CD4-positive, alpha-beta T cell treated with Interleukin-6 at 100 ng/mL for 8 hours (primary cell): ENCODE measurements around the gene MYO5B.
"Not testable (repeated sequence)": the region's sequence is repeated elsewhere in the genome, so short reads cannot be mapped to it uniquely, and the experiment has no call there.

Experiments
- DNase-seq: peaks from one replicate; pipeline ENCODE4 v3.0.0-alpha.2; 2020; ENCODE audit warnings: mixed read lengths, low spot score

The MYO5B gene

GRCh38 chr18:50099725-50100407 lies 95.1 kb downstream of the MYO5B start:
- DNase-seq: no peak

DNA sequence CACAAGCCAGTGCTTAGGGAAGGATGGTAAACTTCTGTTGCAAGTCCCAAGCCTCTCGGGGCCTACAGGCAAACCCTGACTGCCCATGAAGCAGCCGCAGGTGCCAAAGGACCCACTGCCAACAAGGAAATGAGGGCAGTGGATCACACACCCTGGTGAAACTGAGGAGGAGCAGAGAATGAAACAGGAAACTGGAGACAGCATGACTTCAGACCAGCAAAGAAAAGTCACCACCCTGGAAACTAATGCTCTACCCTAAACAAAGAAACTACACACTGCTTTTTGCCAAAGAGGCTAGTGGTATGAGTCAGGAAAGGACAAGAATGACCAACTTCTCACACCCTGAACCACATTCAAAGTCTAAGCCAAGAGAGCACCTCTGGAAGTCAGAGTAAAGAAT lies 97.2 kb downstream of the MYO5B start:
- no peak for DNase-seq

- DNase-seq: no peak
These were observed 98.0 kb downstream of the MYO5B start for GRCh38 chr18:50096766-50097435.

DNA sequence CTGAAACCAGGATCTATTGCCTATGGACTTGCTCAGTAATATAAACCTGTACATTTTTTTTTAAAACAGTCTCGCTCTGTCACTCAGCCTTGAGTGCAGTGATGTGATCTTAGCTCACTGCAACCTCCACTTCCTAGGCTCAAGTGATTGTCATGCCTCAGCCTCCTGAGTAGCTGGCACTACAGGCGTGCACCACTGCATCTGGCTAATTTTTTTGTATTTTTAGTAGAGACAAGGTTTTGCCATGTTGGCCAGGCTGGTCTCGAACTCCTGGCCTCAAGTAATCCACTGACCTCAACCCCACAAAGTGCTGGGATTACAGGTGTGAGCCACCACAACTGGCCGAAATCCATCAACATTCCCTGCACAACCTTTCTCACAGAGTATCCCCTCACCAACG lies 100.2 kb downstream of the MYO5B start:
- DNase-seq: not testable (repeated sequence)

- DNase-seq: no peak
These were observed 100.7 kb downstream of the MYO5B start for GRCh38 chr18:50094221-50094773.

DNA sequence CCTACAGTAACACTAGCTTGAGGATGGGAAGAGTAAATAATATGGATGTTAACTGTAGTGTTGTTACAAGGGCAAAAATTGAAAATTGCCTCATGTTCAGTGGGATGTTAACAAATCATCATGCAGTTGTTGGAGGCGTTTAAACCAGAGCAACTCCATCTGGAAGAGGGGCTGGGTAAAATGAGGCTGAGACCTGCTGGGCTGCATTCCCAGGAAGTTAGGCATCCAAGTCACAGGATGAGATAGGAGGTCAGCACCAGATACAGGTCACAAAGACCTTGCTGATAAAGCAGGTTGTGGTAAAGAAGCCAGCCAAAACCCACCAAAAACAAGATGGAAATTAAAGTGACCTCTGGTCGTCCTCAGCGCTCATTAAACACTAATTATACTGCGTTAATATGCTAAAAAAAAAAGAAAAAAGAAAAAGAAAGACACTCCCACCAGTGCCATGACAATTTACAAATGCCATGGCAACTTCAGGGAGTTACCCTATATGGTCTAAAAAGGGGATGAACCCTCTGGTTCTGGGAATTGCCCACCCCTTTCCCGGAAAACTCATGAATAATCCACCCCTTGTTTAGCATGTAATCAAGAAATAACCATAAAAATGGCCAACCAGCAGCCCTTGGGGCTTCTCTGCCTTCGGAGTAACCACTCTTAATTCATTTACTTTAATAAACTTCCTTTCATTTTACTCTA lies 101.4 kb downstream of the MYO5B start:
- no peak for DNase-seq

- no peak for DNase-seq
These were observed 102.6 kb downstream of the MYO5B start for GRCh38 chr18:50092245-50092805.

DNA sequence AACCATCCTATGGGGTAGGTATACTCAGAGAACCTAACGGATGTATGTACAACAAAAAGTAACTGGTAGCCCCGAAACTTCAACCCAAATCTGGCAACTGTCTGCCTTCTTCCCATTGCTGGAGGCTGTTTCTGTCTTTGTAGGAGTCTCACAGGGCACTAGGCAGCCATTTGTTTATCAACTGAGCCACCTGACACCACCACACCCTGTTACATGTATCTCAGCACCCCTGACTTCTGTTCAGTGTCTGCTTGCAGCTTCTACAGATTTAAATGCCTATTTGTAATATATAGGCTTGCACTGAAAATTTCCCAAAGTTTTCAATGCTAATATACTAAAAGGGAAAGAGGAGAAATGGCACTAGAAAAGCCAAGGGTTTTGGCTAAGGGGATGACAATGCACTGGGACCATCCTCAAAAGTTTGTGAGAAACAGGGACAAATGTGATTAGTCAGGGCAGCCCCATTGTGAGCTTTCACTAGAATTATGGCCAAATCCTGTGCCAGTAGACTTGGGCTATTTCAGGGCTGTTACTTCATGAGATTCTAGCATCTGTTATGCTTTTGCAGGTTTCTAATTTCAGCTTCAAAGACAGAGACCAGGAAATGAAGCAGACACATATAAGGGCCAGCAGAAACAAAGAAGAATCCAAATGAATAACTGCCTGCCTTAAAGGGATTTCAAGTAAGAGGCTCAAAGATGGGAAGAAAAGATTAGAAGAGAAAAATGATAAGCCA lies 103.3 kb downstream of the MYO5B start:
- no peak for DNase-seq

DNA sequence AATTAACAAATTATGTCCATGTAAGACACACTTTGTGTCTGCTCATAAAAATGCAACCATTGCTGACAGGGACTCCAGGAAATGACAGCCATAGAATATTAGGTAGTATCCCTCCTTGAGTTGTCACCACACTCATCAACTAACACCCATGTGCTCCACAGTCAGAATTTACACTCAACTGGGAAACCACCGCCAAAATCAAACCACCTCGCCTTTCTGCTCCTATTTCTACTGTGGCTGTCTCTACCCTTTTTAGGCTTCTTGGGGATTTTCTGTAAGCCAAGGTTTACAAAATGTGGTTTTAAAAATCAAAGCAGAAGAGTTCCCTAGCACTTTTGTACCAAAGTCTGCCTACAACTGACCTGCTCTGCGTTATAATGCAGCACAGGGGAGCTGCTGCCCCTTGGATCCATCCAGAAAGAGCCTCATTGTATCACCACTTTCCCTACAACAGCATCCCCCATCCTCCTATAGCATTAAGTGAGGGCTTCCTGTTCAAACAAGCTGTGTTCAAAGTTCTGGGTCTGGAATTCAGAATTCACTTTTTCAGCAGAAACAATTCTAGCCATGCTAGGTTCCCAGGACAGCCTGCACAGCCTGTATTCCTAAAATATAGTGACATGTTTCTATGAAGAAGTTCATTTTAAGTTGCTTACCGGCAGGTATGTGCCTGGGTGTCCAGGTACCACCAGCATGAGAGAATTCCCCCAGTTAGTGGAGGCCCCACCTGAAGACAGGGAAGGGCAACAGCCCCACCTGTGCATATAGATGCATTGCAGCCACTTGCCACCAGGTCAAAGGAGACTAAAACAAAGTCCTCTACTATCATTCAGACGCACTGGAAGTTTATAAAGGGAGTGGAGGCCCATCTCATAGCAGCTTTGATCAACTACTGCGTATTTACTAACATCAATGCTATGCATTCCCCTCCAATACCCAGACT lies 104.3 kb downstream of the MYO5B start:
- no peak for DNase-seq

GRCh38 chr18:50089702-50090101 lies 105.2 kb downstream of the MYO5B start:
- no peak for DNase-seq

DNA sequence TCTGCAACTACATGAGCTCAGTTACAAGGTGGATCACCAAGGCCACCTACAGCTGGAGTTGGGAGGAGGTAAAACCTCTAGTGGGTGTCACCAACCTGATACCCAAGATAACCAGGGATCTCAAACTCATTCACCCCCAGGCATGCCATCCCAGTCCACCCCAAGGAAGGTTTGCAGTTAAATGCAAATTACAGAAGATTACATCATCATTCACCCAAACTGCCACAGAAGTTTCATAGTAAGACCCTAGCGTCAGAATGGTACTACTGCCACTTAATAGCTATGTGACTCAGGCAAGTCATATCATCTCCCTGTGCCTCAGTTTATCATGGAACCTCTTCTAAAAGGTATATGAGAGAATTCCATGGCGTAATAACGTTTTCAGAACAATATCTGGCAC lies 111.2 kb downstream of the MYO5B start:
- no peak for DNase-seq

DNA sequence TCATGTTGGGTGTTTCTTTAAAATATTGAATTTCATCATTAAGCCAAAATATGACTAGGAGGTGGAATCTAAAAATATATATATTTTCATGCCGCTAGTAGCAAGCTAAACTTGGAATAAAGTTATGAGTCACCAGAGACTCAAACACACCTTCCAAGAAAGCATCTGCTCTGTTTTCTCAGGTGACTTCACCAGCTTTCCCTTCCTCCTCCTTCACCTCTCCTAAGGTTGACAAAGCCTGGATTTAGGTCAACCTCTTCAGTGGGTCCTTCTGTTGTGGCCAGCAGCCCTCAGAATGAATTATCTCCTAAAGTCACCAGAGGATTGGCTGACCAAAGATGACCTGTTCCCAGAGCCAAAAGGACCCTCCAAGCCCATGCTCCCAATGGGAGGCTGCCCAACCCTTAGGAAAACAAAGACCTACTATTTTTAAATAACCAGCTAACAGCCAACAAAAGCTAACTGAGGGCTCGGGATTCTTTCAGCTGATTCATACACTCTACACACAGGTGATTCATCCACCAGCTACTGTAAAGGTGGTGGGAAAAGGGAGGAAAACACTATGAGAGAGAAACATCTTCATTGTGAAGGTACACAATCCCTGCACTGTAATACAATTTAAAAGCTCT lies 113.9 kb downstream of the MYO5B start:
- DNase-seq: no peak

DNA sequence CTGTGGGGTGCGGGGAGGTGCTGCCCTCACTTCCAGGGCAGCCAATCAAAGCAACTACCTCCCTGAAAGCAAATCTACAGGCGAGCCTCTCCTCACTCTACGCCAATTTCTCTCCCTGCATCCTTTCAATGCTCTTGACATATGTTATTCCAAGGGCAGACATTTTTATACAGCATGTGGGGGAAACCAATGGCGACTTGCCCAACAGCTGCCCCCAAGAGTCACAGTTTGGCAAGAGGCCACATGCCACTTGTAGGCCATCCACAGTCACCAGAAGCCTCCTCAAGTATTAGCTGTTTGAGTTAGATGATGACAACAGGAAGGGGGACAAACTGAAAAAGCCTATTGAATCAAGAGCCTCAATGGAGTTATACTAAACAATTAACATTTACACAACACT lies 114.6 kb downstream of the MYO5B start:
- no peak for DNase-seq

DNA sequence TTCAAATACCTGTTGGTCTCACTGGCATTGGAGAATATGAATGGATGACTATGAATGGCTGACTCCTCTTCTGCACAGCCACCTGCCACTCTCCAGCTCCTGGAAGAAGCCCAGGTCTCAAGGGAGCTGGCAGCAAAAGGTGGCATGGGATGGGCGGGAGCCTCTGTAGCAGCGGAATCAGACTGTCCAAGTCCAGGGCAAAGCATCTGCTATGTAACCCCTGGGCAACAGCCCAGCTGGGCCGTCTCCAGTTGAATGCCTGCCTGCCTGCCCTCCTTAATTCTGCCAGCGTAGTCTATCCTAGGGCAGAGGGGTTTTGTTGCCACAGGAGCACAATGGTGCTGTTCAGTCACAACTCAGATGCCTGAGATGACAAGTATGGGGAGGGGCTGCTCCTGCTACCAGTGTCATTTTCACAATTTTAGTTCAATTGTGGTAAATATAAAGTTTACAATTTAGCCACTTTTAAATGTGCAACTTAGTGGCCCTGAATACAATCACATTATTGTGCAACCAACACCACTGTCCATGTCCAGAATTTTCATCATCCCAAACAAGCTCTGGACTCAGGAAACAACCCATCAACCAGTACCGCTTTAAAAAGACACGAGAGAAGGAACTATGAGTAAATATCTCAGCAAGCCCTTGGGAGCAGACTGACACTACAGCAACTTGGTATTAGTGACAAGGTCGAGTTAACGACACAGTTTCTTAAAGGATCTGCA lies 115.2 kb downstream of the MYO5B start:
- DNase-seq: no peak

- DNase-seq: no peak
These were observed 118.7 kb downstream of the MYO5B start for GRCh38 chr18:50076277-50076676.

GRCh38 chr18:50075772-50076171 lies 119.2 kb downstream of the MYO5B start:
- DNase-seq: no peak

- no peak for DNase-seq
These were observed 120.5 kb downstream of the MYO5B start for GRCh38 chr18:50074404-50074803.

DNA sequence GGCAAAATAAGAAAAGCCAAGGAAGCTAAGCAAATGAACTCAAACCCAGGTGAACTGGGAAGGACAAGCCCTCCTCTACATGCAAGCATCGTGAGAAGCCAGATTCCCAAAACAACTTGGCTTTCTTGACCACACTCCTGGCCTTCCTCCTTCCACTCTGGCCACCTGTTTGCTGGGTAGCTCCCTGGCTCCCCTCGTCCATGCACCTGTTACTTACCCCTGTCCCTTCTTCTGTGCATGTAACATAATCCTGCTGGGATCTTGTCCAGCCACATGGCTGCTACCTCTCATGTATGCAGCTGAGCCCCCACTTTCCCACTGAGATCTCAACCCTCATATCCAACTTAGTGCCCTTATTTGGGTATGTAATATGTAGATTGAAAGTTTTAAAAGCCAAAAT lies 121.6 kb downstream of the MYO5B start:
- DNase-seq: no peak

GRCh38 chr18:50072146-50072545 lies 122.8 kb downstream of the MYO5B start:
- no peak for DNase-seq

DNA sequence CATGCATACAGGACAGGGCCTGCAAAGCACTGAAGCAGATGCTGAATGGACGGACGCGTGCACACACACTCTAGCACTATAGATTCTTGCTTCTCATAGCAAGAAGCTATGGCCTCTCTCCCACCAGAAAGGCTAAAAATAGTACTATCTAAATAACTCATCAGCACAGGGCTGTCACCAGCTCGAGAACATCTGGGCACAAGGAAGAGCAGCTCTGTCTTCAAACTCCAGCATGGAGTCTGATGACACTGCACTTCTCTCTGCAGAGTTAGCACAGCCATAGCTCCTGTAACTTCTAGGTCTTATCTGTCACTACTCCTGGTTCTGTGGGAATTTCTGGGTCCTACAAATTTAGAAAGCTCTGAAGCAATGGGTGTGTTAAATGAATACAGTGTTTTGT lies 123.5 kb downstream of the MYO5B start:
- DNase-seq: no peak
